HepG2 (cell line): Measurements from ENCODE around the gene AK3.

Experiments used
- BCL6 ChIP-seq: IDR thresholded peaks from 2 replicates; pipeline ENCODE4 v1.6.1; 2016; ENCODE audit warnings: missing genetic modification reagents, missing compliant biosample characterization
- EZH2 ChIP-seq: conservative IDR thresholded peaks from 2 replicates; pipeline ENCODE4 v1.6.1; 2012; ENCODE audit warnings: mild to moderate bottlenecking, low read depth, low read length, moderate library complexity
- KLF16 ChIP-seq, 2 experiments: sonication (generic) in 1 of 2; formaldehyde crosslinking in 1 of 2; IDR thresholded peaks; 2 replicates each; pipeline versions ENCODE4 v1.6.1 to v1.8.0; 2016 to 2023; ENCODE audit warnings: missing genetic modification reagents in 2 of 2, missing compliant biosample characterization in 1 of 2
- MED1 ChIP-seq: sonication (generic); formaldehyde crosslinking; IDR thresholded peaks from 2 replicates; pipeline ENCODE4 v1.4.0; 2020; ENCODE audit warnings: missing genetic modification reagents
- NPAS2 ChIP-seq: sonication (generic); formaldehyde crosslinking; IDR thresholded peaks from 2 replicates; pipeline ENCODE4 v1.8.0; 2022; ENCODE audit warnings: mild to moderate bottlenecking, missing genetic modification reagents, borderline replicate concordance
- POLR2A ChIP-seq, 2 experiments: IDR thresholded peaks; 2 replicates each; pipeline ENCODE4 v1.6.1; 2011; ENCODE audit warnings: low read depth in 2 of 2, low read length in 2 of 2, mild to moderate bottlenecking in 1 of 2, moderate library complexity in 1 of 2; ENCODE audit not compliant: insufficient read depth in 1 of 2
- TF ChIP-seq, protein P1 (sequence below): sonication (generic); formaldehyde crosslinking; IDR thresholded peaks from 2 replicates; pipeline ENCODE4 v1.8.0; 2022; ENCODE audit warnings: missing genetic modification reagents, mild to moderate bottlenecking, borderline replicate concordance
- TF ChIP-seq, protein P2 (sequence below): sonication (generic); formaldehyde crosslinking; IDR thresholded peaks from 2 replicates; pipeline ENCODE4 v1.5.0; 2020; ENCODE audit warnings: mild to moderate bottlenecking, missing genetic modification reagents, moderate library complexity
- TF ChIP-seq, protein P3 (sequence below): sonication (generic); formaldehyde crosslinking; conservative IDR thresholded peaks from 2 replicates; pipeline ENCODE4 v1.4.0; 2020; ENCODE audit warnings: missing genetic modification reagents

DNA sequence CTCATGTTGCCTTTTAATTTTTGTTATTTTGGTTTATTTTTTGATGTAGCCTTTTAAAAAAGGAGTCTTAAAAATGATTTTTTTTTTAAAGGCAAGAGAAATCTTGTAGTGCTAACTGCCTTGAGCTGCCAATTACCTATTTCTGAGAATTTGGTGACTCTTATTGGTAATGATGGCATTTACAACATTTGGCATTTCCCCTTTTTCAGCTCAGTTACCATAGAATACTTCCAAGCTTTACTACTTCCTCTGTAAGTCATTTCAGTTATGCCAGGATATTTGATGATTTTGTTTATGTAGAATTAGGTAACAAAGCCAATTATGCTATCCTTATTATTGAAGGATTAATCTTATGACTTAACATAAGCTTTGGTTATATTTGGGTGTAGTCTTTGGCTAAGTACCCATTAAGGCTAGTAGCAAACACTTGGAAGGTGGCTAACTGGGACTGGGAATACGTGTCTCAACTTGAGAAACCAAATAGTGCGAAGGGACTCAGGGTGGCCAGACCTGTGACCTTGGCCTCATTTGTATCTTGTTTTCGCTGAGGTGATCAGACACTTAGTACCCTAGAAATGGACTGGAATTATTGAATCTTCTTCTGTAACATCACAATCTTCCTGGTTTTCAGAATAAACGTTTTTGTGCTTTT, 33.9 kb downstream of the AK3 start:
- TF ChIP-seq EZH2 (no peak), POLR2A (IDR thresholded peaks at IDR 0.05; ENCODE audit: insufficient read depth in 1 of 2, low read depth in 2 of 2, low read length in 2 of 2) (no peak), KLF16 (CRISPR knock-in tag; IDR thresholded peaks at IDR 0.05) (no peak), NPAS2 (CRISPR knock-in tag) (no peak), BCL6 (no peak), MED1 (CRISPR knock-in tag) (no peak)
- TF ChIP-seq, protein P1, sequence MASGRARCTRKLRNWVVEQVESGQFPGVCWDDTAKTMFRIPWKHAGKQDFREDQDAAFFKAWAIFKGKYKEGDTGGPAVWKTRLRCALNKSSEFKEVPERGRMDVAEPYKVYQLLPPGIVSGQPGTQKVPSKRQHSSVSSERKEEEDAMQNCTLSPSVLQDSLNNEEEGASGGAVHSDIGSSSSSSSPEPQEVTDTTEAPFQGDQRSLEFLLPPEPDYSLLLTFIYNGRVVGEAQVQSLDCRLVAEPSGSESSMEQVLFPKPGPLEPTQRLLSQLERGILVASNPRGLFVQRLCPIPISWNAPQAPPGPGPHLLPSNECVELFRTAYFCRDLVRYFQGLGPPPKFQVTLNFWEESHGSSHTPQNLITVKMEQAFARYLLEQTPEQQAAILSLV (CRISPR knock-in tag): no peak
- TF ChIP-seq, protein P2, sequence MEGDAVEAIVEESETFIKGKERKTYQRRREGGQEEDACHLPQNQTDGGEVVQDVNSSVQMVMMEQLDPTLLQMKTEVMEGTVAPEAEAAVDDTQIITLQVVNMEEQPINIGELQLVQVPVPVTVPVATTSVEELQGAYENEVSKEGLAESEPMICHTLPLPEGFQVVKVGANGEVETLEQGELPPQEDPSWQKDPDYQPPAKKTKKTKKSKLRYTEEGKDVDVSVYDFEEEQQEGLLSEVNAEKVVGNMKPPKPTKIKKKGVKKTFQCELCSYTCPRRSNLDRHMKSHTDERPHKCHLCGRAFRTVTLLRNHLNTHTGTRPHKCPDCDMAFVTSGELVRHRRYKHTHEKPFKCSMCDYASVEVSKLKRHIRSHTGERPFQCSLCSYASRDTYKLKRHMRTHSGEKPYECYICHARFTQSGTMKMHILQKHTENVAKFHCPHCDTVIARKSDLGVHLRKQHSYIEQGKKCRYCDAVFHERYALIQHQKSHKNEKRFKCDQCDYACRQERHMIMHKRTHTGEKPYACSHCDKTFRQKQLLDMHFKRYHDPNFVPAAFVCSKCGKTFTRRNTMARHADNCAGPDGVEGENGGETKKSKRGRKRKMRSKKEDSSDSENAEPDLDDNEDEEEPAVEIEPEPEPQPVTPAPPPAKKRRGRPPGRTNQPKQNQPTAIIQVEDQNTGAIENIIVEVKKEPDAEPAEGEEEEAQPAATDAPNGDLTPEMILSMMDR (CRISPR knock-in tag): no peak
- TF ChIP-seq, protein P3, sequence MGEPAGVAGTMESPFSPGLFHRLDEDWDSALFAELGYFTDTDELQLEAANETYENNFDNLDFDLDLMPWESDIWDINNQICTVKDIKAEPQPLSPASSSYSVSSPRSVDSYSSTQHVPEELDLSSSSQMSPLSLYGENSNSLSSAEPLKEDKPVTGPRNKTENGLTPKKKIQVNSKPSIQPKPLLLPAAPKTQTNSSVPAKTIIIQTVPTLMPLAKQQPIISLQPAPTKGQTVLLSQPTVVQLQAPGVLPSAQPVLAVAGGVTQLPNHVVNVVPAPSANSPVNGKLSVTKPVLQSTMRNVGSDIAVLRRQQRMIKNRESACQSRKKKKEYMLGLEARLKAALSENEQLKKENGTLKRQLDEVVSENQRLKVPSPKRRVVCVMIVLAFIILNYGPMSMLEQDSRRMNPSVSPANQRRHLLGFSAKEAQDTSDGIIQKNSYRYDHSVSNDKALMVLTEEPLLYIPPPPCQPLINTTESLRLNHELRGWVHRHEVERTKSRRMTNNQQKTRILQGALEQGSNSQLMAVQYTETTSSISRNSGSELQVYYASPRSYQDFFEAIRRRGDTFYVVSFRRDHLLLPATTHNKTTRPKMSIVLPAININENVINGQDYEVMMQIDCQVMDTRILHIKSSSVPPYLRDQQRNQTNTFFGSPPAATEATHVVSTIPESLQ (CRISPR knock-in tag): no peak
